GM18868 (cell line): ENCODE results near the gene RASGRP3.

Source experiments
- ATAC-seq: cut with Tn5 transposase; IDR thresholded peaks from one replicate; pipeline ENCODE4 v1.9.1; 2021; ENCODE audit warnings: mild to moderate bottlenecking, moderate library complexity; ENCODE audit not compliant: unreplicated experiment

Gene RASGRP3

DNA sequence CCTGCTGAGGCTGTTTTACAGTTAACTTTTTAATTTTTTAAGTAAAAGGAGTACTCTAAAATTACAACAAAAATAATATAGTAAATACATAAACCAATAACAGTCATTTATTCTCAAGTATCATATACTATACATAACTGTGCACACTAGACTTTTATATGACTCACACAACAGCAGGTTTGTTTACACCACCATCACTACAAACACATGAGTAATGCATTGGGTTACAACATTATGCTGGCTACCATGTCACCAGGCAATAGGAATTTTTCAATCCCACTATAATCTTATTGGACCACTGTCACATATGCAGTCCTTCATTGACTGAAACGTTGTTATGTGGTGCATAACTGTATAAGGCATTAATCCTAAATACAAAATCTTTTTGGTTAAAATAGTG lies 42.5 kb downstream of the RASGRP3 start:
- ATAC-seq: no peak

DNA sequence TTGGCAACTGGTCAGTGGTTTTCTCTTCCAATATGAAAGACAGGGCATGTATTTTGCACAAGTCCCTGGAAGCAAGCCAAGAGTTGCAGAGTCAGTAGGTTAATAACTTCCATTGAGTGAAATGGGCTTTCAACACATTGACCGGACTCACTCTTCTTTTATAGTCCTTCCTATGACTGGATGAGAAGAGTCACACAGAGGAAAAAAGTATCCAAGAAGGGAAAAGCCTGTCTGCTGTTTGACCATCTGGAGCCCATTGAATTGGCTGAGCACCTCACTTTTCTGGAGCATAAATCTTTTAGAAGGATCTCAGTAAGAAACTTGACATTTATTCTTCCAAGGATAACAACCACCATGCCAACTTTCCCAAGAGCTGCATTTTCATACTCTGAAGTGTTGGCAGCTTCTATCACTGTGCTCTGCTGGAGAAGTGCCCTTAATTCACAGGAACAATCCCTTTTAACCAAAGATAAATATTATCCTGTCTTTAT lies 45.4 kb downstream of the RASGRP3 start:
- ATAC-seq: no peak

DNA sequence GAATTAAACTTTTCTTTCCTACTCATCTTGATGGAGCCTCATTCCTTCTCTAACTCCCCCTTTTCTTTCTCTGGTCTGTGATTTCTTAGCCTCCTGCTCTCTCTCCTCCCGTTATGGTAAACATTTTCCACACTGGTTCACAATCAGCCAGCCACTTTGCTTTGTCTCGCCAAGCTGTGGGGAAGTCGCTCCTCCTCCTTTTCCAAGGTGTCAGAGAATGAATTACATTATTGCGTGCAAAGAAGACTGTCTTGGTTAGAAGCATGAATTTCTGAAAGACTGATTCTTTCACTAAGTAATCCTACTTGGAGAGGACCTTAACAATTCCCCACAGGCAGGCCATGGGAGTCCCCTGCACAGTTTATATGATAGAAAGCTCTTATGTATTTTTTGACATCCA lies 46.1 kb downstream of the RASGRP3 start:
- ATAC-seq: no peak

DNA sequence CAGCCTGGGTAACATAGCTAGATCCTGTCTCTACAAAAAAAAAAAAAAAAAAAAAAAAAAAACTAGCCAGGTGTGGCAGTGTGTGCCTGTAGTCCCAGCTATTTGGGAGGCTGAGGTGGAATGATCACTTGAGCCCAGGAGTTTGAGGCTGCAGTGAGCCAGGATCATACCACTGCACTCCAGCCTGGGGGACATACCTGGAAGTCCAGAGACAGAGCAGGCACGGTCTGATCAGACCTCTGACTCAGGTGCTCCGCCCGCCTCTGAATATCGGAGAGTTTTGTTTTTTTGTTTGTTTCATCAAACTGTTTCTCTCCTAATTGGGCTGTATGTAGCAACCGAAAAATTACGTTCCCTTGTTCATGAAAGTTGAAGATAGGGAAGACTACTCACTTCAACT lies 49.2 kb downstream of the RASGRP3 start:
- ATAC-seq: no peak

DNA sequence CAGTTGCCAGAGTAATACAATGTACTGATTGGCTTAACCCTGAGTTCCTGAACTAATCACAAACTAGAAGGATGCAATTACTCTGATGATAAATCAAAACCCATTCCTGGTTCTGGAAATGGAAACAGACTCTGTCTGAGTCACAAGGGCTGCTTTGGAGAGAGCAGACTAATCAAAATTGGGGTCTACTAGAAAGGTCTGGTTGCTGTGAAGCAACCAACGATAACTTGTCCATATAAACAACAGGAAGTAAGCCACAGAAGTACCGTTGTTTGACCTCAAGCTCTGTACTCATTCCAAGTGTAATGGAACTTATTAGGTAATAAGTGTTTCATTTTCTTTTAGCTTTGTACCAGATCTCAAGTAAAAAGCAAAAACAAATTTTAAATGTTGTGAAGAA lies 49.7 kb downstream of the RASGRP3 start:
- no peak for ATAC-seq

DNA sequence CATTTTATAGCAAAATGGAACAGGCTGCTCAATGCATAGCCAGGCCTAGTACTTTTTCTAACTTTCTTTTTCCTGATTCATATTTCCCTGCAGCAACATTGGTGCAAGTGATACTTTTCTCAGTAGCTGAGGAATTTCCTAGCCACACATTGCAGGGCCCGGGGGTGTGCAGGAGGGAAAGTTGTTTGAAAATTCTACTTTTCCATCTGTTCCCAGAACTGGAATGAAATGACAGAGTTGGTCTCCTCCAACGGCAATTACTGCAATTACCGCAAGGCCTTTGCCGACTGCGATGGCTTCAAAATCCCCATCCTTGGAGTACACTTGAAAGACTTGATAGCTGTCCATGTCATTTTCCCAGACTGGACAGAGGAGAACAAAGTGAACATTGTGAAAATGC lies 50.5 kb downstream of the RASGRP3 start:
- no peak for ATAC-seq

DNA sequence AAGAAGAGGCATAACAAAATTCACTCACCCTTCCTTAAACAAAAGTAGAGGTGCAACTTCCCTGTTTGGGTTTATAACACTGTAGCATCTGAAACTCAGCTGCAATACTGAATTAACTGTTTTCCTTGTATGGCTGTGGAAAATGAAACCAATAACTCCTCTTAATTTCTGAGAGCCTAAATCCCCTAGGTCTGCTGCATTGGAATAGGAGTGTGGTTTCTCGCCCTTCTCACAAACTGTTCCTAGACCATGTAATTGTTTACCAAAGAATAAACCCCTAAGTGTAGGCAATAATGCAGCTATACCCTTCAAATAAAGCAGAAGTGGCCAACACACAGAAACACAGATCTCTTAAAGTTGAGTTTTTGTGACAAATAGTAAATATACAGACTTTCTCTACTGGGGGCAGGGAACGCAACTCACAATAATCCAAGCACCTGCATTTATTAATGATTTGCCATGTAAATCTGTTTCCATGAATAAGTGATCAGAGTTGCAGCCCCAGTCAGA lies 52.0 kb downstream of the RASGRP3 start:
- no peak for ATAC-seq

DNA sequence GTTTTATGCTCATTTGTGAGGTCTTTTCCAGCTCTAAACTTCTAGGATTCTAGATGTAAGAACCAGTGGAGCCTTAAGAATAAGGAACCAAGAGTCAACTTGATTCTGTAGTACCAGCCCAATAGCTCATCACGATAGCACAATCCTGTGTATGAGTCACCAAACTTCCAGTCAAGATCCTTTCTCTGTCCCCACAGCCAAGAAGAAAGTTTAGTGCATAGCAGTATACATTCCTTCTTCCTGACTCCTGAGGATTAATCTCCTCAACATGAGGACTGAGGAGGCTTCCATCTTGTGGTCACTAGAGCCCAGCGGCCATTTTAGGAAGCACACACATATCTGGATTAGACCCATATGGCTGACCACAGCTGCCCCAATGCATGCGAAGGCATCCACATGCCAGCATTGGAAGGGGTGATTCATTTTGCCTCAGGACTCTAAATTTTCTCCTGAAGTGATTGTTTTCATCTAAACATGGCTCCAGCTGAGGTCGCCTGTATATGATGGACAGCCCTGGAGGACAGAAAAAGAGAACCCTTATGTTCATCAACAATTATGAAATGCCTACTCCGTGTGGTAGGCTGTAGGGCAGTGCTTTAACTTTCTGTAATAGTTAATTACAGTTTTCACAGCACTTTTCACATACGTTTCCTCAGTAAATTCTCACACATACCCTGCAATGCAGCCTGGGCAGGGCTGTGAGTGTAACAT lies 53.5 kb downstream of the RASGRP3 start:
- ATAC-seq: peak; percentile 34

DNA sequence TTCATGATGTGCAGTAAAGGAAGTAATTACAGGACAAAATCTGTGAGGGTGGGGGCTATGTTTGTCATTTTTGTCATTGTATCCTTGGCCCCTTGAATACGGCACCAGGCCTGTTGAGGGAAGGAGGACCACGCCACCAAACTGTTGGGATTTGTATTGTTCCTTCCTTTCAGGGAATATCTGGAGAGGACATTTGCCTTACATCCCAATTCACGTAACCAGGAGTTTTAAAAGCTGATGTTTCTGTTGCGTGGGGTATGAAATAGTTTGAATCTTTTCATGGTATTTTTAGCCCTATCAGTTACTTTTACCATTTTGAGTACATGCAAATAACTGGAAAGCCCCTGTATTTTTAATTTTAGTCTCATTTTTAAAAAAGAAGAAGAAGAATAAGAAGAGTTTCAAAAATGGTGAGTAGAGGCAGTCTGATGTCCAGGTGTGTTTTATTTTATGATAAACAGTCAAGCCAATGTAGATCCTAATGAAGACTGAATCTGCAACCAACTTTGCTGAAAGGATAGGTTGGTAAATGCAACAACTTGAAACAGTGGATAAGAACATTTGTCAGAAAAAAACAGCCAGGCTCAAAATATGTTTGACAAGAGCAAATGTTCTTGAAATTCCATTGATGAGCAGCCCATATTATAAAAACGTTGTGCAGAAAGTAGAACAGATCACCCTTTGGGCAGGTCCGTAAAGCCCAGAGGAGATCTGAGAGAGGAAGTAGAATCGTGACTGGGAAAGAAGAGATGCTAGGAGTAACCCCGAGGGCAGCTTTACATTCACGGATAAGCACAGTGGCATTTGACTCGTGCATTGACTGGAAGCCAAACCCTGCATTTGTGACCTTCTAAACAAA lies 54.5 kb downstream of the RASGRP3 start:
- peak; percentile 43 for ATAC-seq

DNA sequence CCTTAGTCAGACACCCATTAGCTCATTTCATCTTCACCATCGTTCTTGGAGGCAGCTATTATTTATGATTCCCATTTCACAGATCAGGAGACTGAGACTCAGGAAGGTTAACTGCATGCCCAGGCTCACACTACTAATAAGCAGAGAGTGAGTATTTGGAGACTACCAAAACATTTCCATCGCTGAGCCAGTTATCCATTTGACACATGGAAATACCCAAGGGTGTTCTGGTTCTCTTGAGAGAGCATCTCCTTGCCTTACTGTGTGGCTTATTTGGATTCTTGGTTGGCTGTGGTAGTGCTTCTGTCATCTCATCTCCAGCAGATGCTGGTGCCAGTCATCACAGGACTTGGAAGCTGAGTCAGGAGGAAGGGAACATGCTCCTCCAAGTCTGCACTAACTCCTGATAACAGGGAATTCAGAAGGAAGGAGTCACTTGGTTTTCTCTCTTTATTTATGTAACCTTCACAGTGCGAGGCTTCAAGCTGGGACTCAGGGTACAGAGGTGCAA lies 55.2 kb downstream of the RASGRP3 start:
- no peak for ATAC-seq

DNA sequence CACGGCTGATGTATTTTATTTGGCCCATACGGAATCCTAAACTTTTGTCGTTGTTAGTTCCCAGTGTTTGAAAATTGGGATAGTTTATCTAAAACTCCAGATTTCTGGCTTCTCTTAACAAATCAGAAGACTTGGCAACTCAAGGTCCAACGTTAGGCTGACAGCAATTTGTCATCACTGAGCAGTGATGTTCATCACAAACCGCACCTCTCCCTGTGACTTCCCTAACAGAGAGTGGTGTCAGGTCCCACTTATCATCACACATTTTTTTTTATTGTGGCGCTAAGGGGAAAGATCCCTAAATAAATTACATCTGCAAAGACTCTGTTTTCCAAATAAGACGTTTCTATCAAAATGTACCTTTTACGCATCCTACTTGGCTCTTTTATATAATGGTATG lies 55.7 kb downstream of the RASGRP3 start:
- ATAC-seq: no peak

DNA sequence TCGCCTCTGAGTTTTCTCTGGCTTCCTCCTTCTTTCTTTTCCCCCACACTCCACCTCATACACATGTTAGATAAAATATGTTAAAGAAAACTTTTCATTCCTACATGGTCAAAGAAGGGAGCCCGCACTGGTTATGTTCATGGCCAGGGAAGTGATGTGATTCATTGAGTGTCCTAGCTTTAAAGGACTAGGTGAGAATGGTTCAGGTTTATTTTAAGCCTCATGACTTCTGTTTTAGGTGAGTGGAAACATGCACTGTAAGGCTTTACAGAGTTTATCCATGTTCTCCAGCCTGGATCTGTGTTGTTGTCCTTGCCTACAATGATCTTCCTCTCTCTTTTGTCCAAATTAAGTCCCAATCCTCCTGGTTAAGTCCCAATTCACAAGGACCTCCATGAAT lies 56.5 kb downstream of the RASGRP3 start:
- no peak for ATAC-seq

DNA sequence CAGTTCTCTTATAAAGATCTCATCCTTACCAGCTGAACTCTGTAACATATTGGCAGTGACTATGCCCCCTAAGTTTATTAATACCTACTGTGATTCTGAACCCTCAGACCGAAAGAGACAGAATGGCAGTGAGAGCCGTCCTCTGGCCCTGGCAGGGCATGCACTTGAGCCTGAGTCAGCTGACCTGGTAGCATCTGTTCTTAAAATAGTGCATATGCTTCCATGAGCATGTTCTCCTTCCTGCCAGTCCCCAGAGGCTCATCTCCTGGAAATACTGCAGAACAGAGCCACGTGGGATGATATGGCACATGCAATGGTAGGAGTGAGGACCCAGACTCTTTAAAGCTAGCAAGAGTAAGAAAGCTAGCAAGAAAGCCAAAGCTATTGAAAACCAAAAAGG lies 59.0 kb downstream of the RASGRP3 start:
- no peak for ATAC-seq

DNA sequence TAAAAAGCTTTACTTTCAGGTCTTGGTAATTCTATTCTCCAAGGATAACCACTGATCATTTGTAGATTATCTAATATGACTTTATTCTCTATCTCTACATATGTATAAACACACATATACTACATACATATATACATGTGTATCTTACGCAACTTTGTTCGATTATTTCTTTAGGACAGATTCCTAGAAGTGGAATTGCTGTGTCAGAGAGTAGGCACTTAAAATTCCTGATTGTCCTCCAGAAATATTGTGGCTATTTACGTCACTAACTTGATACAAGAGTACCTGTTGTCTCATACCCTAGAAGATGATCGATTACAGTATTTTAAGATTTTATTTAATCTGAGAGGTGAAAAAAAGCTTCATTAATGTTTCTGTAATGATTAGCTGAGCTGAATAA lies 64.8 kb downstream of the RASGRP3 start:
- ATAC-seq: no peak

DNA sequence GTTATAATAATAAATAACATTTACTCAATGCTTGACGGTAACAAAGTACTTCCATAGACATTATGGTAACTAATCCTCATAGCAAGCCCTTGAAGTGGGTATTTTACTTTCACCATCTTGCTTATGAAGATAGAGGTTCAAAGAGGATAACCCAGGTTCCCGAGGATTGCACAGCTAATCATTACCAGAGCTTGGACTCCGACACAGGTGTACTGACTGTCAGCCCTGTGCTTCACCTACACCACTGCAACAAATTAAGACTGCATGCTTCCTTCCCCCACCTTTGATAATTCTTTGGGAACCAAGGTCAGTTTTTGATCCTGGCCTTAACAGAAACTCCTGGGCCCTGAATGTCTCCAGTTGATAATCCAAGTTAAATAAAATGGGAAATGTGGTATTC lies 73.8 kb downstream of the RASGRP3 start:
- no peak for ATAC-seq

DNA sequence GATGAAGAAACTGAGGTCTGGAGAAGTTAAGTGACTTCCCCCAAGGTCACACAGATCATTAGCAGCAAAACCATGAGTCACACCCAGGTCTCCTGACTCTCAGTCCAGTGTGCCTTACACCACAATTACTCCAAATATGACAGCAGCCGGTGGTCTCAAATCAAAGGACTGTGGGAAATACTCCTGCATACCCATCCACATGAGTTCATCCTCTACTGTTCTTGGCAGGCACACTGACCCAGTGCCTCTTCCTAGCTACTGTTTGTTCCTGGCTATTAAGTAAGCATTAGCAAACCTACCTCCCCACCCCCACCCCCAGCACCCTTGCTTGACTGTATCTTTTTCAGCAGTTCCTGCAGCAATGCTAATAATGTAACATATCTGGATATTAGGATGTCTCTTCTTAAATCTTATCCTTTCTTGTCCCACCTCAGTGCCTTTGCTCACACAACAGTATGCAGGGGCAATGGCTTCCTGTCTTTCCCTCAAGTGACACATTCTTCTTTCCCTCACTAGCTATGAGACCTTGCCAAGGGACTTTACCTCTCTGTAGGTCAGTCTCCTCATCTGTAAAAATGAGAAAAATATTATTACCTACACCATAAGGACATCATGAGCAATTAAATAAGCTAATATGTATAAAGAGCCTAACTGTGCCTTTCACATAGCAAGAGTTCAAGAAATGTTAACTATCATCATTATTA lies 76.5 kb downstream of the RASGRP3 start:
- ATAC-seq: no peak

DNA sequence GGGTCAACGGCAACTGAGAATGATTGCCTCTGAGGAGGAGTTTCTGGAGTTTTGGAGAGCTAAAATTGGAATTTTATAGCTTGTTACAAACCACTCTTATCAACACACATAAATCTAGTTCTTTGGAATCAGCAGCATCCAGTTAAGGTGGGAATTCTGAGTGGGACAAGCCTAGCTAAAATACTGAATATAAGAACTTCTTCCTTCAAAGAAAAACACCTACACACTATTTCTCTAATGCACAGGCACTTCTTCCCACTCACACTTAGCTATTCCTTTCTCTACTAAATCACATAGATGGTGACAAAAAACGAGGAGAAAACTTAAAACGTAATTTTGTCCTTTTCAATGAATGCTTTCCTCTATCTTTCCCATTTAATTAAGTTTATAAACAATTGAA lies 79.2 kb downstream of the RASGRP3 start:
- no peak for ATAC-seq

DNA sequence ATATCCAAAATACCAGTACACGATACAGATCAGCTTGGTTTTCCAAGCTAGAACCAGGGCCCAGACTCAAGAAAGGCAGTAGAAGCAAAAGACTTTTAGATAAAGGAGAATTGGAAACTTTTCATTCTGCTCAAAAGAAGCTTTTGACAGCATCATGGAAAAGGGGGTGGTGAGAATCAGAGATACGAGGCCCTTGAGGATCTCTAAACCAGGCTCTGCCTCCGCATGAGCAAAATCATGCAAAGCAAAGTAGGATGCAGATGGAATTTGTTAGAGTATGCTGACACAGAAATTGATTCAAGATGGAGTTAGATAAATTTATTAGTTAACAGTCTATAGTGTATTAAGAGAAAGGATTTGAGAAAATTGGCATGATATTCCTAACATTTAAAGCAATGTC lies 82.9 kb downstream of the RASGRP3 start:
- no peak for ATAC-seq

DNA sequence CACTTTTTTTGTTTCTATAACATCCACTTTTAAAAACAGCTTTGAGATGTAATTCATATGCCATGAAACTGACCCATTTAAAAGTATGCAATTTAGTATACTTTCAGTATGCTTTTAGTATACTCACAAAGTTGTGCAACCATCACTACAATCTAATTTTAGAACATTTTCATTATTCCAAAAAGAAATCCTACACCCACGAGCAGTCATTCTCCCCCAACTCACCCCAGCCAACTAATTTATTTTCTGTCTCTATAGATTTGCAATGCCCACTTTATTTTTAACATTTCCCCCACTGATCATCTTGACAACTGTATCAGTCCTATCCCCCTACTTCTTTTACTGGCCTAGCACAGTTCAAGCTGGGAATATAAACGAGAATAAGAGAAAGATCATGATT lies 83.6 kb downstream of the RASGRP3 start:
- ATAC-seq: no peak

DNA sequence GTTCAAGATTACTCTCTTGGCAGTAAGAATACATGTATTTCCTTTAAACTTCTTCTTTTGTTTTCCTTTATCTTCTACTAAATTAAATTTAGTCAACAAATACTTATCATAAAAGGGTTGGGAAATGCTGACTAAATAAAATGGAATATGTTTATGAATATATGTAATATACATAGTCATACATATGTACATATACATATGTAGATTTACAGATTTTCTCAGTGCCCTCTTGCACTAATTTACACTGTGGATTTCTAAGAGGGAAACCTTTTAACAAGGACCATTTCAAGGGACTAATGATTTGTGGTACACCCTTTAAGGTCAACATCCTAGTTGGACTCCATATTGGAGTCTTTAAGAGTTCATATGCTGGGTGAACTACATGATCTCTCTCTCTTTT lies 85.4 kb downstream of the RASGRP3 start:
- ATAC-seq: no peak

DNA sequence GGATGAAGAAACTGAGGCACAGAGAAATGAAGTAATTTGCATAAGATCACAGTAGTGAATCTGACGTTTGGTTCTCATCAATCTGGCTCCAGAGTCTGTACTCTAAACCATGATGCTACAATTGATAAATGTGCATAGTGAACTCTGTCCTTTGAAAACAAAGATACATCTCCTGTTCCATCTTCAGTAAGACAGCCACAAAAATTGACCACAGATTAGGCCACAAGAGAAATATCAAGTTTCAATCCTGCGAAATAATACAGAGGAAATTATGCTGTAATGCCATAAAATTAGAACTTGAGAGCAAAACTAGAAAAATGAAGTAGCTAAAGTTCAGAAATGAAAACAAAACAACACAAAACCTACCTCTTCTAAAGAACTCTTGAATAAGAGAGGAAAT lies 94.2 kb downstream of the RASGRP3 start:
- ATAC-seq: no peak
